ENCODE data around the gene GP1BA. TPM values are rescaled to one million over a fixed set of nuclear protein-coding genes. Genes with fewer than 3 reads are reported as not detected.

Gene GP1BA
- total RNA-seq, 1 donor from 2014 or later: under 0.01 TPM

GRCh38 chr17:4944163-4944553 lies 12.1 kb downstream of the GP1BA start:
- Histone ChIP-seq H3K9me3 (ENCODE audit: control insufficient read depth in 3 of 3, low read length in 3 of 3) (no peaks in the 10 kb centered on the region), H3K9ac (ENCODE audit: low read depth in 1 of 3, low read length in 3 of 3) (peak overlapping the region in 1 of 3 donors; percentile 51), H3K27ac (ENCODE audit: low read depth, low read length) (peak overlapping the region; percentile 81), H3K4me1 (ENCODE audit: control insufficient read depth in 3 of 3, insufficient read depth in 3 of 3, low read length in 3 of 3) (peaks cover 43 to 67% (median 49%) of the 10 kb centered on the region in 3 donors), H3K27me3 (ENCODE audit: control insufficient read depth in 3 of 3, insufficient read depth in 3 of 3, low read length in 3 of 3) (no peaks in the 10 kb centered on the region), H3K4me3 (ENCODE audit: low read length in 3 of 3) (no peak overlapping the region), H3K36me3 (ENCODE audit: control insufficient read depth in 3 of 3, insufficient read depth in 3 of 3, low read length in 3 of 3) (peaks cover 38 to 44% (median 41%) of the 10 kb centered on the region in 3 donors)

- Histone ChIP-seq H3K9me3 (ENCODE audit: control insufficient read depth in 3 of 3, low read length in 3 of 3) (no peaks in the 10 kb centered on the region), H3K4me3 (ENCODE audit: low read length in 3 of 3) (peak overlapping the region in 1 of 3 donors; percentile 46), H3K36me3 (ENCODE audit: control insufficient read depth in 3 of 3, insufficient read depth in 3 of 3, low read length in 3 of 3) (peaks cover 38 to 42% (median 41%) of the 10 kb centered on the region in 3 donors), H3K9ac (ENCODE audit: low read depth in 1 of 3, low read length in 3 of 3) (peak overlapping the region; percentile 16 to 53 (median 51)), H3K27ac (ENCODE audit: low read depth, low read length) (peak overlapping the region; percentile 81), H3K27me3 (ENCODE audit: control insufficient read depth in 3 of 3, insufficient read depth in 3 of 3, low read length in 3 of 3) (no peaks in the 10 kb centered on the region), H3K4me1 (ENCODE audit: control insufficient read depth in 3 of 3, insufficient read depth in 3 of 3, low read length in 3 of 3) (peaks cover 42 to 62% (median 47%) of the 10 kb centered on the region in 3 donors)
Observed at GRCh38 chr17:4944554-4945175, 12.6 kb downstream of the GP1BA start.

- peak overlapping the region; percentile 23 to 46 (median 45) for H3K4me3 ChIP-seq (ENCODE audit: low read length in 3 of 3)
- H3K36me3 ChIP-seq (ENCODE audit: control insufficient read depth in 3 of 3, insufficient read depth in 3 of 3, low read length in 3 of 3): peaks cover 38 to 42% (median 41%) of the 10 kb centered on the region in 3 donors
- peaks cover 42 to 66% (median 49%) of the 10 kb centered on the region in 3 donors for H3K4me1 ChIP-seq (ENCODE audit: control insufficient read depth in 3 of 3, insufficient read depth in 3 of 3, low read length in 3 of 3)
- peak overlapping the region; percentile 43 to 65 (median 51) for H3K9ac ChIP-seq (ENCODE audit: low read depth in 1 of 3, low read length in 3 of 3)
- no peaks in the 10 kb centered on the region for H3K27me3 ChIP-seq (ENCODE audit: control insufficient read depth in 3 of 3, insufficient read depth in 3 of 3, low read length in 3 of 3)
- no peaks in the 10 kb centered on the region for H3K9me3 ChIP-seq (ENCODE audit: control insufficient read depth in 3 of 3, low read length in 3 of 3)
- peak overlapping the region; percentile 81 for H3K27ac ChIP-seq (ENCODE audit: low read depth, low read length)
Observed at GRCh38 chr17:4945176-4945943, 13.3 kb downstream of the GP1BA start.

DNA sequence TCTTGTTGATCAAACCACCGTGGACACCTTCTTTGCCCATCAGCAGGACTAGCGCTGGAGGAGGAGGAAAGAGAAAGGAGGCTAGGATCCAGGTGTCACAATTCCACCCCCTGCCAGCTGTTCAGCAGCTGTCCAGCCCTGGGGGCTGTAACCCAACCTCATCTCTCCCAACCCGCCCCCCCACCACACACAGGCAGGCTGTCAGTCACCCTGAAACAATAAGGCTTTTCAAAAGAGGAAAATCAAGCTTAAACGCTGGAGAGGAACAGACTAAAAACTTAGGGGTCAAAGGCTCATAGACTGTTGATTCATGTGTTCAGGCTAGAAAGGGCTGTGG lies 13.8 kb downstream of the GP1BA start:
- Histone ChIP-seq H3K27ac (ENCODE audit: low read depth, low read length) (peak overlapping the region; percentile 98), H3K4me1 (ENCODE audit: control insufficient read depth in 3 of 3, insufficient read depth in 3 of 3, low read length in 3 of 3) (peaks cover 42 to 66% (median 50%) of the 10 kb centered on the region in 3 donors), H3K36me3 (ENCODE audit: control insufficient read depth in 3 of 3, insufficient read depth in 3 of 3, low read length in 3 of 3) (peaks cover 38 to 42% (median 41%) of the 10 kb centered on the region in 3 donors), H3K4me3 (ENCODE audit: low read length in 3 of 3) (peak overlapping the region; percentile 58 to 95 (median 68)), H3K27me3 (ENCODE audit: control insufficient read depth in 3 of 3, insufficient read depth in 3 of 3, low read length in 3 of 3) (no peaks in the 10 kb centered on the region), H3K9ac (ENCODE audit: low read depth in 1 of 3, low read length in 3 of 3) (peak overlapping the region in 2 of 3 donors; percentile 51 to 65), H3K9me3 (ENCODE audit: control insufficient read depth in 3 of 3, low read length in 3 of 3) (no peaks in the 10 kb centered on the region)

GRCh38 chr17:4946312-4946976 lies 14.4 kb downstream of the GP1BA start:
- no peaks in the 10 kb centered on the region for H3K27me3 ChIP-seq (ENCODE audit: control insufficient read depth in 3 of 3, insufficient read depth in 3 of 3, low read length in 3 of 3)
- H3K9ac ChIP-seq (ENCODE audit: low read depth in 1 of 3, low read length in 3 of 3): peak overlapping the region; percentile 4 to 65 (median 30)
- no peaks in the 10 kb centered on the region for H3K9me3 ChIP-seq (ENCODE audit: control insufficient read depth in 3 of 3, low read length in 3 of 3)
- H3K36me3 ChIP-seq (ENCODE audit: control insufficient read depth in 3 of 3, insufficient read depth in 3 of 3, low read length in 3 of 3): peaks cover 38 to 45% (median 41%) of the 10 kb centered on the region in 3 donors
- peak overlapping the region; percentile 98 for H3K27ac ChIP-seq (ENCODE audit: low read depth, low read length)
- H3K4me1 ChIP-seq (ENCODE audit: control insufficient read depth in 3 of 3, insufficient read depth in 3 of 3, low read length in 3 of 3): peaks cover 37 to 65% (median 44%) of the 10 kb centered on the region in 3 donors
- H3K4me3 ChIP-seq (ENCODE audit: low read length in 3 of 3): peak overlapping the region; percentile 58 to 95 (median 68)

DNA sequence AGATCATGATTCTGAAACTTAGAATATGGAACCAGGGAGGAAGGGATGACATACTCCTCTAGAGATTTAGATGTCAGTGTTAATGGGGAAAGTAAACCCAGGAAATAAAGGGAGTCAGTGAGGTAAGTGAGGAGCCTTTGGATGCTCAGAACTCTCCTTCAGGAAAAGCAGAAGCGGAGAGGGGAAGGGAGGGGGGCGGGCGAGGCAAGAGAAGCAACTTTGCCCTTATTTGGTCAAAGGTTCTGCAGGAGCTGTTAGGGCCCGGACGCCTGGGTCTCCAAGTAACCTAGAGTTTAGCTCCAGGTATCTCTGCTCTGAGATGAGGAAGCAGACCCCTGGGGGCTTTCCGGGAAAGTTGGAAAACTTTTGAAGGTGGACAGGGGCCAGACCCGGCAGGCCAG lies 14.9 kb downstream of the GP1BA start:
- H3K27me3 ChIP-seq (ENCODE audit: control insufficient read depth in 3 of 3, insufficient read depth in 3 of 3, low read length in 3 of 3): no peaks in the 10 kb centered on the region
- peak overlapping the region; percentile 4 to 65 (median 30) for H3K9ac ChIP-seq (ENCODE audit: low read depth in 1 of 3, low read length in 3 of 3)
- peak overlapping the region; percentile 98 for H3K27ac ChIP-seq (ENCODE audit: low read depth, low read length)
- peak overlapping the region; percentile 58 to 95 (median 68) for H3K4me3 ChIP-seq (ENCODE audit: low read length in 3 of 3)
- H3K4me1 ChIP-seq (ENCODE audit: control insufficient read depth in 3 of 3, insufficient read depth in 3 of 3, low read length in 3 of 3): peaks cover 33 to 64% (median 40%) of the 10 kb centered on the region in 3 donors
- peaks cover 37 to 47% (median 43%) of the 10 kb centered on the region in 3 donors for H3K36me3 ChIP-seq (ENCODE audit: control insufficient read depth in 3 of 3, insufficient read depth in 3 of 3, low read length in 3 of 3)
- H3K9me3 ChIP-seq (ENCODE audit: control insufficient read depth in 3 of 3, low read length in 3 of 3): no peaks in the 10 kb centered on the region

GRCh38 chr17:4947411-4948165 lies 15.5 kb downstream of the GP1BA start:
- Histone ChIP-seq H3K4me3 (ENCODE audit: low read length in 3 of 3) (peak overlapping the region; percentile 83 to 98 (median 95)), H3K9ac (ENCODE audit: low read depth in 1 of 3, low read length in 3 of 3) (peak overlapping the region; percentile 89 to 97 (median 93)), H3K9me3 (ENCODE audit: control insufficient read depth in 3 of 3, low read length in 3 of 3) (no peaks in the 10 kb centered on the region), H3K4me1 (ENCODE audit: control insufficient read depth in 3 of 3, insufficient read depth in 3 of 3, low read length in 3 of 3) (peaks cover 33 to 63% (median 38%) of the 10 kb centered on the region in 3 donors), H3K36me3 (ENCODE audit: control insufficient read depth in 3 of 3, insufficient read depth in 3 of 3, low read length in 3 of 3) (peaks cover 32 to 43% (median 37%) of the 10 kb centered on the region in 3 donors), H3K27me3 (ENCODE audit: control insufficient read depth in 3 of 3, insufficient read depth in 3 of 3, low read length in 3 of 3) (no peaks in the 10 kb centered on the region), H3K27ac (ENCODE audit: low read depth, low read length) (peak overlapping the region; percentile 98)

DNA sequence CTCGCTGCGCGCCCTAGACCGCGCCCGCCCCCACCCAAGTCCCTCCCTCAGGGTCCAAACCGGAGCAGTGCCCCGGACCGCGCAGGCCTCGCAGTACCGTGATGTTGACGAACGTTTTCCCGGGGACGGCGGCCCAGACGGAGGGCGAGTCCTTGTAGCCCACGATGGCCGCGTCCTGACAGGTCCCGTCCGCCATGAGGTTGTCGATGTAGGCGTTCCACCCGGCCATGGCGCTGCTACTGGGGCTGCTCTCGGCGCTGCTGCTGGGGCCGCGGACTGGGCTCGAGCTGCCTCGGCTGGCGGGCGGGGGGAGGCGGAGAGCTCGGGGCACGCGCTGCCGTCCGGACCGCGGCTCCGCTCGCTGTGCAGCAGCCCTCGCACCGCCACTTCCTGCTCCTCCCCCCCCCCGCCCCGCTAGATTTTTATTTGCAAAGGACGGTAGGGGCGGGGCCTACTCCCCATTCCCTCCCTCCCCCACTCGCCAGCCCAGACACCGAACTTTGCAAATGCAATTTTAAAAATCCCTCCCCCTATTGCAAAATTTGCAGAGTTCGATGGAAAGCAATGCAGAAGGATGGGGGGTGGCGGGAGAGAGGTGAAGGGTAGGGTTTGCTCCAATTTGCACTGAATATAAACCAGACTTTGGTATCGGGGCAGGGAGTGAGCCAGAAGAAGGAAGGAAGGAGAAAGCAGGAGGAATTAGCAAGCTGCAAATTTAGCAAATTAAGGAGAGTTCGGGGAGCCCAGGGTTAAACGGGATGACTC lies 16.3 kb downstream of the GP1BA start, which contains the start of gene PFN1:
Gene PFN1, minus strand, starts transcription at position 365 of the 765 bp plus-strand sequence. Its CDS starts 136 bp downstream, at position 229.
- Histone ChIP-seq H3K9me3 (ENCODE audit: control insufficient read depth in 3 of 3, low read length in 3 of 3) (no peaks in the 10 kb centered on the region), H3K4me3 (ENCODE audit: low read length in 3 of 3) (peak within 1 kb of the TSS; percentile 91 to 98 (median 95)), H3K27ac (ENCODE audit: low read depth, low read length) (peak within 1 kb of the TSS; percentile 98), H3K9ac (ENCODE audit: low read depth in 1 of 3, low read length in 3 of 3) (peak within 1 kb of the TSS; percentile 89 to 97 (median 93)), H3K27me3 (ENCODE audit: control insufficient read depth in 3 of 3, insufficient read depth in 3 of 3, low read length in 3 of 3) (no peaks in the 10 kb centered on the region), H3K4me1 (ENCODE audit: control insufficient read depth in 3 of 3, insufficient read depth in 3 of 3, low read length in 3 of 3) (peaks cover 38 to 61% (median 39%) of the 10 kb centered on the region in 3 donors), H3K36me3 (ENCODE audit: control insufficient read depth in 3 of 3, insufficient read depth in 3 of 3, low read length in 3 of 3) (peaks cover 29 to 43% (median 36%) of the 10 kb centered on the region in 3 donors)
